Endothelial cell (in vitro differentiated cells): ENCODE results near the gene AZIN2. TPM values are rescaled to one million over a fixed set of nuclear protein-coding genes. Genes with fewer than 3 reads are reported as not detected.
A peak's percentile ranks its signal among the peaks of the same experiment; 100 is the strongest.

Source experiments
- DNase-seq: peaks from one replicate; pipeline ENCODE4 v3.0.0; 2021; ENCODE audit warnings: low spot score
- H3K27ac Mint-ChIP-seq: one replicate; pipeline ENCODE4 v1.8.0; 2021; ENCODE audit warnings: mixed read lengths, inconsistent platforms; ENCODE audit not compliant: unreplicated experiment
- H3K27me3 Mint-ChIP-seq: one replicate; pipeline ENCODE4 v1.8.0; 2021; ENCODE audit warnings: mild to moderate bottlenecking, moderate library complexity, mixed read lengths, inconsistent platforms; ENCODE audit not compliant: unreplicated experiment
- H3K36me3 Mint-ChIP-seq: one replicate; pipeline ENCODE4 v1.8.0; 2021; ENCODE audit warnings: mild to moderate bottlenecking, low read depth, mixed read lengths, inconsistent platforms; ENCODE audit not compliant: unreplicated experiment
- H3K4me1 Mint-ChIP-seq: one replicate; pipeline ENCODE4 v1.8.0; 2021; ENCODE audit warnings: mild to moderate bottlenecking, mixed read lengths, inconsistent platforms; ENCODE audit not compliant: unreplicated experiment
- H3K4me3 Mint-ChIP-seq: one replicate; pipeline ENCODE4 v1.8.0; 2021; ENCODE audit warnings: mild to moderate bottlenecking, mixed read lengths, inconsistent platforms; ENCODE audit not compliant: unreplicated experiment
- H3K9me3 Mint-ChIP-seq: one replicate; pipeline ENCODE4 v1.8.0; 2021; ENCODE audit warnings: mixed read lengths, inconsistent platforms; ENCODE audit not compliant: unreplicated experiment
- CTCF ChIP-seq: fragments of 200-600 bp; sonication (generic); IDR thresholded peaks from one replicate; pipeline ENCODE4 v1.5.0; 2021; ENCODE audit warnings: antibody characterized with exemption; ENCODE audit not compliant: unreplicated experiment
- total RNA-seq: library from RNA; stranded (reverse); fragmentation: NEBNext Ultra II Directional; extraction: Animal tissue kit (Norgen Biotek cat#: 25700); gene quantifications from one replicate; pipeline ENCODE4 v1.2.1, GENCODE V29; 2021; ENCODE audit not compliant: unreplicated experiment

AZIN2 gene
- total RNA-seq, 1 donor from 2014 or later = 1.4 TPM

GRCh38 chr1:33126411-33127000 lies 45.6 kb downstream of the AZIN2 start:
- Mint-ChIP-seq H3K36me3 (no peaks in the 10 kb centered on the region), H3K4me1 (no peaks in the 10 kb centered on the region), H3K27ac (peak overlapping the region; percentile 84), H3K4me3 (peak overlapping the region; percentile 90), H3K27me3 (peaks cover 2% of the 10 kb centered on the region), H3K9me3 (no peaks in the 10 kb centered on the region)
- DNase-seq = no peak
- TF ChIP-seq CTCF = no peak

DNA sequence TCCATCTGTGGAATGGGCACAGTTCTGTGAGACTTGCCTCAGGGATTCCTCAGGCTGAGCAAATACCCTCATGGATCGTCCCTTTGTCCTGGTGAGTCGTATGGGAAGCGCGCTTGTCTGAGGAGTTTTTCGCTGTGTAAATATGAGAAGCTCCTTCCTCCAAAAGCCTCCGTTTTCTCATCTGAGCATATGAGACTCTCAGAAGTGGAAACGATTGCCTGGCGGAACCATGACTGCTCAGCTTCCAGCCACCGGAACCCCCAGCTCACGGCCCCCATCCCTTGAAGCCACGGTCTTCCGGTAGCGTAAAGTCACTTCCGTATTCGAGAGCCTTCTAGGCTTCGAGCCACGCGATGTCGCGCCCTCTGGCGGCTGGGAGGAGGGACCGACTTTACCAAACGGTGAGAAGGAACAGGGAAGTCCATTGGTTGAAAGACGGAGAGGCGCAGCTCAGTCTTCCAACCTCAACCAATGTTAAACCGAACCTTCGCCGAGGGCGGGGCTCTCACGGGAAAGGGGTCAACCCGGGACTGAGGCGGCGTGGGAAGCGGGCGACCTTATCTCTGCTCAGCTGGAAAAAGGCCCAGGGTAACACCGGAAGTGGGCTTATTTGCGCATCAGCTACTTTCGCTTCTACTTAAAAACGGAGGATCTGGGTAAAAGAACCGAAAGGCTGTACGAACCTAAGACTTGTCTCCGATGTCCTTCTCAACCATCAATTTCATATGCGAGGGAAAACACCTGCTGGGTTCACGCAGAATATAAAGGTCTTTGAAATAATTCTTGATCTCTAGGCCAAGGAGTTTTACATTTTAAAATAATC lies 46.3 kb downstream of the AZIN2 start:
- H3K36me3 Mint-ChIP-seq = no peaks in the 10 kb centered on the region
- H3K27me3 Mint-ChIP-seq = peaks cover 2% of the 10 kb centered on the region
- no peaks in the 10 kb centered on the region for H3K9me3 Mint-ChIP-seq
- H3K4me3 Mint-ChIP-seq = peak overlapping the region; percentile 90
- peak overlapping the region; percentile 84 for H3K27ac Mint-ChIP-seq
- DNase-seq = peak; percentile 91
- no peaks in the 10 kb centered on the region for H3K4me1 Mint-ChIP-seq
- peak; percentile 89 for TF ChIP-seq CTCF

DNA sequence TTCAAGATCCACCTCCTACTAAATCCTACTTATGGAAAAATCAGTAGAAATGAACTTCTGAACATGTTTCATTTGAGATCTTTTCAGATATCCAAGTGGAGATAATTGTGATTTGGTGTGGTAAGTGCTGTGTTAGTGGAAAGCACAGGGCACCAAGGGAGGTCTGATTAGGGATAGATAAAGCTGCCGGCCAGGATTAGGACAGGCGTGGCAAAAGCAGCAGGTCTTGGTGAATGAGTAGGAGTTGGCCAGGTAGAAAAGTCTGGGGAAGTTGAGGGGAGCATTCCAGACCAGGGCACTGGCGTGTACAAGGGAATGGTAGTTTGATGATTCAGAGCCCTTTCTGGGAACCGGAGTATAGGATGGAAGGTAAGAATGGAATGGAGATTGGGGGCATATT lies 47.8 kb downstream of the AZIN2 start:
- Mint-ChIP-seq H3K4me1 (no peaks in the 10 kb centered on the region), H3K36me3 (no peaks in the 10 kb centered on the region), H3K27ac (no peak overlapping the region), H3K4me3 (no peak overlapping the region), H3K27me3 (peaks cover 2% of the 10 kb centered on the region), H3K9me3 (no peaks in the 10 kb centered on the region)
- no peak for DNase-seq
- TF ChIP-seq CTCF = no peak

DNA sequence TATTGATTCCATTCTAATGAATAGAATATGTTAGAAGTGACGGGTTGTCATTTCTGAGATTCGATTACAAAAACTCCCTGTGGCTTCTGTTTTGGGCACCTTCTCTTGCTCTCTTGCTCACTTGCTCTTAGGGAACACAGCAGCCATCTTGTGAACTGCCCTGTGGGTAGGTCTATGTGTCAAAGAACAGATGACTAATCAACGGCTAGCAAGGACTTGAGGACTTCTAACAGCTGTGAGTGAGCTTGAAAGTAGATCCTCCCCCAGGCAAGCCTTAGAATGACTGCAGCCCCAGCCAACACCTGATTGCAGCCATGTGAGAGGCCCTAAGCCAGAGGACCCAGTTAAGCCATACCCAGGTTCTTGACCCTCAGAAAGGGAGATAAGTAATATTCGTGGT lies 49.3 kb downstream of the AZIN2 start:
- no peak overlapping the region for H3K27ac Mint-ChIP-seq
- no peak overlapping the region for H3K4me3 Mint-ChIP-seq
- no peaks in the 10 kb centered on the region for H3K4me1 Mint-ChIP-seq
- DNase-seq = no peak
- no peaks in the 10 kb centered on the region for H3K9me3 Mint-ChIP-seq
- no peaks in the 10 kb centered on the region for H3K36me3 Mint-ChIP-seq
- TF ChIP-seq CTCF = no peak
- H3K27me3 Mint-ChIP-seq = peaks cover 2% of the 10 kb centered on the region

GRCh38 chr1:33131191-33131590 lies 50.2 kb downstream of the AZIN2 start:
- Mint-ChIP-seq H3K36me3 (no peaks in the 10 kb centered on the region), H3K4me3 (no peak overlapping the region), H3K27me3 (peaks cover 5% of the 10 kb centered on the region), H3K4me1 (no peaks in the 10 kb centered on the region), H3K9me3 (no peaks in the 10 kb centered on the region), H3K27ac (no peak overlapping the region)
- no peak for DNase-seq
- TF ChIP-seq CTCF = no peak
